DOHH2 (cell line): ENCODE results near the gene FOXF2.

Source experiments
- H3F3A ChIP-seq: fragments of 200-600 bp; sonication (generic), shearing (Covaris generic); 2 replicates; pipeline ENCODE4 v1.6.0; 2016; ENCODE audit warnings: antibody characterized with exemption, mild to moderate bottlenecking; ENCODE audit not compliant: control insufficient read depth, insufficient read depth
- H3K27ac ChIP-seq: fragments of 200-600 bp; sonication (generic); 2 replicates; pipeline ENCODE4 v1.5.1; 2014; ENCODE audit warnings: low read depth, mild to moderate bottlenecking, low read length, moderate library complexity
- H3K27me3 ChIP-seq: fragments of 200-600 bp; sonication (generic); 2 replicates; pipeline ENCODE4 v1.6.1; 2014; ENCODE audit warnings: mild to moderate bottlenecking, low read length, mixed read lengths; ENCODE audit not compliant: control insufficient read depth
- H3K36me3 ChIP-seq: fragments of 200-600 bp; sonication (generic); 2 replicates; pipeline ENCODE4 v1.6.1; 2014; ENCODE audit warnings: mild to moderate bottlenecking, low read length, moderate library complexity, mixed read lengths; ENCODE audit not compliant: control insufficient read depth
- H3K4me1 ChIP-seq: fragments of 200-600 bp; sonication (generic); 2 replicates; pipeline ENCODE4 v1.6.1; 2014; ENCODE audit warnings: mild to moderate bottlenecking, low read length, mixed read lengths; ENCODE audit not compliant: control insufficient read depth
- H3K4me2 ChIP-seq: fragments of 200-600 bp; sonication (generic); 2 replicates; pipeline ENCODE4 v1.6.0; 2014; ENCODE audit warnings: mild to moderate bottlenecking, low read length, moderate library complexity
- H3K4me3 ChIP-seq: fragments of 200-600 bp; sonication (generic); 2 replicates; pipeline ENCODE4 v1.5.1; 2014; ENCODE audit warnings: mild to moderate bottlenecking, low read length, mixed read lengths
- H3K79me2 ChIP-seq: fragments of 200-600 bp; sonication (generic); 2 replicates; pipeline ENCODE4 v1.6.1; 2014; ENCODE audit warnings: mild to moderate bottlenecking, low read length, mixed read lengths; ENCODE audit not compliant: control insufficient read depth
- H3K9me2 ChIP-seq: fragments of 200-600 bp; sonication (generic); replicated peaks from 2 replicates; pipeline ENCODE4 v1.6.1; 2014; ENCODE audit warnings: mild to moderate bottlenecking, low read length, mixed read lengths; ENCODE audit not compliant: control insufficient read depth
- H3K9me3 ChIP-seq: fragments of 200-600 bp; sonication (generic); 2 replicates; pipeline ENCODE4 v1.6.1; 2014; ENCODE audit warnings: antibody characterized with exemption, low read length, mixed read lengths; ENCODE audit not compliant: control insufficient read depth, insufficient read depth
- H4K20me1 ChIP-seq: fragments of 200-600 bp; sonication (generic); 2 replicates; pipeline ENCODE4 v1.6.0; 2014; ENCODE audit warnings: low read depth, mild to moderate bottlenecking, antibody characterized with exemption, low read length, moderate library complexity; ENCODE audit not compliant: control insufficient read depth, insufficient read depth
- EZH2phosphoT487 ChIP-seq: fragments of 200-600 bp; sonication (generic); IDR thresholded peaks from 2 replicates; pipeline ENCODE4 v1.6.1; 2017; ENCODE audit warnings: borderline replicate concordance, mild to moderate bottlenecking, antibody characterized with exemption, low read length, moderate library complexity, mixed read lengths
- TF ChIP-seq, protein P1 (sequence below): fragments of 200-600 bp; sonication (generic); IDR thresholded peaks from one replicate; pipeline ENCODE4 v1.5.1; 2014; ENCODE audit warnings: antibody characterized with exemption, mild to moderate bottlenecking, low read depth, low read length; ENCODE audit not compliant: poor library complexity, severe bottlenecking

FOXF2 gene

DNA sequence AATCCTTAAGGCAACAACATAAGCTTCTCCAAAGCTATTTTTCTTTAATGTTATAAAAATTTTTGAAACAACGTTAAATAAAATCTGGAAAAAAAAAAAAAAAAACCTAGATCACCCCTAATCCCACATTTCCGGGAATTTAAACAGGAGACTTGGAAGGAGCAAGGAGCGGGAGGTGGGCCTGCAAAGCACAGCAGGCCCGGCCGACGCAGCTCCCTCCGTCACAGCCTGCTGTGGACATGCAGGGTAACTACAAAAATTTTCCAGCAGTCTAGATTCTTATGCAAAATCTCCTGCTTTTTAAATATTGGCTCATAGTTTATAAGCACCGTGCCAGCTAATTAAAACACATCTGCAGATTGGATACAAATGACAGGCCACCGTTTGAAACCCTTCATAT, 23.5 kb downstream of the FOXF2 start:
- Histone ChIP-seq H3K27me3 (no peaks in the 10 kb centered on the region), H3K79me2 (no peaks in the 10 kb centered on the region), H3K9me2 (no peaks in the 10 kb centered on the region), H3K27ac (no peak overlapping the region), H3K4me2 (no peak overlapping the region), H3F3A (no peaks in the 10 kb centered on the region), H3K4me1 (no peaks in the 10 kb centered on the region), H4K20me1 (no peaks in the 10 kb centered on the region), H3K4me3 (no peak overlapping the region), H3K36me3 (no peaks in the 10 kb centered on the region), H3K9me3 (no peaks in the 10 kb centered on the region)
- TF ChIP-seq EZH2phosphoT487: no peak
- TF ChIP-seq, protein P1, sequence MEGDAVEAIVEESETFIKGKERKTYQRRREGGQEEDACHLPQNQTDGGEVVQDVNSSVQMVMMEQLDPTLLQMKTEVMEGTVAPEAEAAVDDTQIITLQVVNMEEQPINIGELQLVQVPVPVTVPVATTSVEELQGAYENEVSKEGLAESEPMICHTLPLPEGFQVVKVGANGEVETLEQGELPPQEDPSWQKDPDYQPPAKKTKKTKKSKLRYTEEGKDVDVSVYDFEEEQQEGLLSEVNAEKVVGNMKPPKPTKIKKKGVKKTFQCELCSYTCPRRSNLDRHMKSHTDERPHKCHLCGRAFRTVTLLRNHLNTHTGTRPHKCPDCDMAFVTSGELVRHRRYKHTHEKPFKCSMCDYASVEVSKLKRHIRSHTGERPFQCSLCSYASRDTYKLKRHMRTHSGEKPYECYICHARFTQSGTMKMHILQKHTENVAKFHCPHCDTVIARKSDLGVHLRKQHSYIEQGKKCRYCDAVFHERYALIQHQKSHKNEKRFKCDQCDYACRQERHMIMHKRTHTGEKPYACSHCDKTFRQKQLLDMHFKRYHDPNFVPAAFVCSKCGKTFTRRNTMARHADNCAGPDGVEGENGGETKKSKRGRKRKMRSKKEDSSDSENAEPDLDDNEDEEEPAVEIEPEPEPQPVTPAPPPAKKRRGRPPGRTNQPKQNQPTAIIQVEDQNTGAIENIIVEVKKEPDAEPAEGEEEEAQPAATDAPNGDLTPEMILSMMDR: no peak

DNA sequence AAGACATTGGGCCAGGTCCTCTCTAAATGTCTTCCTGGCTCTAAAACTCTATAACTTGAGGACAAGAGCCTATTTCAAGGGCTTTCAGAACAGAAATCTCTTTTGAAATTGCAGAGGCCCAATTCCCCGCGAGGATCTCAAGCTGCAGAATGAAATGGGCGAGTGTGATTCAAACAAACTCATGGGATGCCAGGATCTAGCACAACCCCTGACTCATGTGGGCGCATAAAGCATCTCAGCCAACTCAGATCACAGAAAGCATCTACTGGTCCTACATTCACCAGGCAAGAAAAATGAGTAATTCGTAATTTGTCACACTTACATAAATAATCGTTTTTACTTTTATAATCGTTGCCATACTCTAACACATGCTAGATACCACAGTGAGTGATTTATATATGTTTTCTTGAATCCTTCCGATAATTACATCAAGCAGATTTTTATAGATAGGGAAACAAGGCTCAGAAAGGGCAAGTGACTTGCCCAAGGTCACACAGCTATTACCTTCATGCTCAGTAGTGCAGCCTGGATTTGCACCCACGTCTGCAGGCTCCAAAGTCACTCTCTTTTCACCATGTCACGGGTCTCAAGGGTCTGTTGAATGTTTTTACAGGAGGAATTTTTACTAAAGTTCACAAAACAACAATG, 26.2 kb downstream of the FOXF2 start:
- no peaks in the 10 kb centered on the region for H3K9me3 ChIP-seq
- no peaks in the 10 kb centered on the region for H3F3A ChIP-seq
- no peaks in the 10 kb centered on the region for H3K4me1 ChIP-seq
- no peaks in the 10 kb centered on the region for H3K9me2 ChIP-seq
- no peaks in the 10 kb centered on the region for H3K36me3 ChIP-seq
- no peak overlapping the region for H3K4me3 ChIP-seq
- no peak overlapping the region for H3K4me2 ChIP-seq
- no peaks in the 10 kb centered on the region for H3K27me3 ChIP-seq
- no peak overlapping the region for H3K27ac ChIP-seq
- H4K20me1 ChIP-seq: no peaks in the 10 kb centered on the region
- TF ChIP-seq, protein P1: no peak
- no peak for TF ChIP-seq EZH2phosphoT487
- H3K79me2 ChIP-seq: no peaks in the 10 kb centered on the region

DNA sequence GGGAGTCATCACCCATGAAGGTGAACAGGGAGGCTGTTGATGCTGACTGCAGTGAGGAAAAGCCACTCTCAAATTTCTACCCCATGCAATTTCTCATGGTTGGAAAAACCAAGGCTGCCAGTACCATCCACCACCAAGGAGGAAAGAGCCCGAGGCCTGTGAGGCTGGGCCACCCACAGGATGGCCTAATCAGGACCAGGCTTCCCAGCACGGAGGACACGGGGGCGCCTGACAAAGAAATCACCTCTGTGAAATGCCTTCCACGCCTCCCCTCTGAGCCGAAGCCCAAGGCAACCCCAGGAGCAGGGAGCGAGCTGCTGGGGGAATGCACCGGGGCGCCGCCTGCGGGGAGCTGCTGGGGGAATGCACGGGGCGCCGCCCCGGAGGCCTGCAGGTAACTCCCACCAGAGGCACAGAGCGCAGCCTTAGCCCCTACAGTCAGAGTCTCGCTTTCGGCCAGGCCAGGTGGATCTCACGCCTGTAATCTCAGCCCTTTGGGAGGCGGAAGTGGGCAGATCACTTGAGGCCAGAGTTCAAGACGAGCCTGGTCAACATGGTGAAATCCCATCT, 26.9 kb downstream of the FOXF2 start:
- Histone ChIP-seq H3K9me3 (no peaks in the 10 kb centered on the region), H3F3A (no peaks in the 10 kb centered on the region), H4K20me1 (no peaks in the 10 kb centered on the region), H3K4me3 (no peak overlapping the region), H3K27me3 (no peaks in the 10 kb centered on the region), H3K9me2 (no peaks in the 10 kb centered on the region), H3K4me2 (no peak overlapping the region), H3K36me3 (no peaks in the 10 kb centered on the region), H3K4me1 (no peaks in the 10 kb centered on the region), H3K27ac (no peak overlapping the region), H3K79me2 (no peaks in the 10 kb centered on the region)
- no peak for TF ChIP-seq EZH2phosphoT487
- TF ChIP-seq, protein P1: no peak
